Measurements from ENCODE around the gene TNPO2.

DNA sequence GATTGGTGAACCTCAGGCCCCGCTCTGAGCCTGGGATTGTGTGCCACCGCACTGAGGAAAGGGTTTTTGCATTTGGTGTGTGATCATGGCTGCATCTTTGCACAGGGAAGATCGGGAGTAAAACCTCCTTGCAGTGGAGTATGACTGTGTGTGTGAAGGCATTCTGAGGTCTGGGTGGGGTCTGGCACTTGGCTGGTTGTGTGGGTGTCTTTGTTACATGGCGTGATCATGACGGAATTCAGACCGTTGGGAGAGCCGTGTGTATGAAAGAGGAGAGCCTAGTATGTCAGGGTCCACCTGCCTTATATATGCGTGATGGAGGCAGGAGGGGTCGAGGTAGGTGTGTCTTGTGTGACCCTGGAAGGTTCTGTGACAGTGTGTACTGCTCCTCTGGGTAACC lies 27.1 kb upstream of the TNPO2 start:
- TF ChIP-seq, protein P1, sequence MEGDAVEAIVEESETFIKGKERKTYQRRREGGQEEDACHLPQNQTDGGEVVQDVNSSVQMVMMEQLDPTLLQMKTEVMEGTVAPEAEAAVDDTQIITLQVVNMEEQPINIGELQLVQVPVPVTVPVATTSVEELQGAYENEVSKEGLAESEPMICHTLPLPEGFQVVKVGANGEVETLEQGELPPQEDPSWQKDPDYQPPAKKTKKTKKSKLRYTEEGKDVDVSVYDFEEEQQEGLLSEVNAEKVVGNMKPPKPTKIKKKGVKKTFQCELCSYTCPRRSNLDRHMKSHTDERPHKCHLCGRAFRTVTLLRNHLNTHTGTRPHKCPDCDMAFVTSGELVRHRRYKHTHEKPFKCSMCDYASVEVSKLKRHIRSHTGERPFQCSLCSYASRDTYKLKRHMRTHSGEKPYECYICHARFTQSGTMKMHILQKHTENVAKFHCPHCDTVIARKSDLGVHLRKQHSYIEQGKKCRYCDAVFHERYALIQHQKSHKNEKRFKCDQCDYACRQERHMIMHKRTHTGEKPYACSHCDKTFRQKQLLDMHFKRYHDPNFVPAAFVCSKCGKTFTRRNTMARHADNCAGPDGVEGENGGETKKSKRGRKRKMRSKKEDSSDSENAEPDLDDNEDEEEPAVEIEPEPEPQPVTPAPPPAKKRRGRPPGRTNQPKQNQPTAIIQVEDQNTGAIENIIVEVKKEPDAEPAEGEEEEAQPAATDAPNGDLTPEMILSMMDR (conservative IDR thresholded peaks at IDR 0.05; ENCODE audit: low read length): no peak
- TF ChIP-seq EZH2phosphoT487 (IDR thresholded peaks at IDR 0.05; ENCODE audit: borderline replicate concordance): no peak
